ENCODE measurements around the gene ANO5.

ANO5 gene

DNA sequence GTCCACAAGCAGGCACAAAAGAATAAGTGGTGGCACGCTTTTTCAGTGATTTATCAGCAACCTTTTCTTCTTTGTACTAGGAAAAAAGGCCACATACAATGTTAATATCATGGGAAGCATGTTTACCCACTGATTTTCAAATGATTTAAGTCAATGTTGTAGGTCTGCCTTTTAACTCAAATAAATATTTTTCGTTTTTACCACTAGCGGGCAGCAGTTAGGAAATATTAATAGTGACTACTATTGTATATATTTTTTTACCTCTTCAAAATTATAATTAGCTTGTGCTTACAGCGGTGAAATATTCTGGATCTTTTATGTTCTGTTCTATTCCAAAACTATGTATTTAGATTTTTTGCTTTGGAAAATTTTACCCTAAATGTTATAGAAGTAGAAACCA, 138.9 kb downstream of the ANO5 start:
- no peak for DNase-seq (ENCODE audit: low read depth, low spot score)
